Heart left ventricle (tissue), 16 donors: ENCODE data around the gene FIG4. TPM values are rescaled to one million over a fixed set of nuclear protein-coding genes. Genes with fewer than 3 reads are reported as not detected.
"Not testable (repeated sequence)": the region's sequence is repeated elsewhere in the genome, so short reads cannot be mapped to it uniquely, and the experiment has no call there.

Source experiments
- ATAC-seq, 4 donors: fragments of 200-7000 bp; cut with Tn5 transposase; one replicate each; pipeline ENCODE4 v1.9.1; 2020 to 2022; ENCODE audit warnings: moderate library complexity in 4 of 4, mild to moderate bottlenecking in 3 of 4, moderate number of reproducible peaks in 1 of 4
- DNase-seq, 5 donors: peaks; one replicate each; pipeline ENCODE4 v3.0.0-alpha.2; 2020
- H3K27ac ChIP-seq, 12 donors: fragments of 200-600 bp; sonication (generic) in 4 of 12; one replicate each; pipeline versions ENCODE4 v1.5.0 to v1.8.0; 2016 to 2022; ENCODE audit warnings: mild to moderate bottlenecking in 2 of 12
- H3K27me3 ChIP-seq, 9 donors: fragments of 200-600 bp; sonication (generic) in 2 of 9; one replicate each; pipeline versions ENCODE4 v1.5.1 to v1.8.0; 2016 to 2022; ENCODE audit warnings: mild to moderate bottlenecking in 3 of 9
- H3K36me3 ChIP-seq, 9 donors: fragments of 200-600 bp; sonication (generic) in 2 of 9; one replicate each; pipeline versions ENCODE4 v1.5.0 to v1.8.0; 2018 to 2022; ENCODE audit warnings: mild to moderate bottlenecking in 2 of 9
- H3K4me1 ChIP-seq, 12 donors: fragments of 200-600 bp; sonication (generic) in 4 of 12; one replicate each; pipeline versions ENCODE4 v1.5.0 to v1.8.0; 2016 to 2022; ENCODE audit warnings: mild to moderate bottlenecking in 3 of 12
- H3K4me3 ChIP-seq, 12 donors: fragments of 200-600 bp; sonication (generic) in 4 of 12; one replicate each; pipeline versions ENCODE4 v1.5.0 to v1.8.0; 2017 to 2022; ENCODE audit warnings: mild to moderate bottlenecking in 9 of 12, moderate library complexity in 4 of 12
- H3K9me3 ChIP-seq, 12 donors: fragments of 200-600 bp; sonication (generic) in 4 of 12; one replicate each; pipeline versions ENCODE4 v1.5.0 to v1.8.0; 2016 to 2022; ENCODE audit warnings: mild to moderate bottlenecking in 1 of 12
- CTCF ChIP-seq, 12 donors: fragments of 200-600 bp; sonication (generic) in 4 of 12; IDR thresholded peaks; one replicate each; pipeline versions ENCODE4 v1.5.0 to v1.8.0; 2018 to 2022; ENCODE audit warnings: antibody characterized with exemption in 12 of 12, mild to moderate bottlenecking in 5 of 12
- POLR2A ChIP-seq, 2 donors: fragments of 450-650 bp; IDR thresholded peaks; one replicate each; pipeline ENCODE4 v1.6.1; 2017; ENCODE audit warnings: antibody characterized with exemption in 2 of 2, mild to moderate bottlenecking in 2 of 2, moderate library complexity in 2 of 2
- WGBS, 4 donors: extraction: QIAGEN DNeasy Blood & Tissue Kit in 2 of 4; methylation state at CpG; one replicate each; pipeline versions ENCODE4 v1.1.5 to v1.1.7; 2013 to 2018; 5-methylcytosine and 5-hydroxymethylcytosine counted together
- intact Hi-C, 10 donors: fragments of 100-400 bp; cut with DNase I; formaldehyde crosslinking; loops; one replicate each; pipeline versions ENCODE4 v1.11.1 to v1.14.2; 2022
- polyA plus RNA-seq, 2 donors: library from polyadenylated mRNA; stranded (reverse); fragments of 200-250 nt; gene quantifications; one replicate each; pipeline ENCODE4 v1.2.3, GENCODE V29; 2013
- total RNA-seq, 9 donors: library from RNA; depleted of rRNA in 2 of 9; stranded (reverse); fragments of >200 nt in 2 of 9; fragmentation: NEBNext Ultra II Directional in 3 of 9; extraction: Animal tissue kit (Norgen Biotek cat#: 25700) in 3 of 9; gene quantifications; one replicate each; pipeline versions ENCODE4 v1.1.0 to v1.2.4, GENCODE V29; 2016 to 2023
- donor health status: ischemic (EF 13 %, LVEDD 7.1; RV severe dilation, severe dysfunction).
- donor health status: healthy with polysubstance abuse.
- donor health status: DM: no; HTN: yes; CAD: no.
- donor health status: DM: no; HTN: no; CAD: no.
- donor health status: ischemic (EF 25% LVEDD 6.9; RV normal size, moderate dysfunction).
- donor health status: ischemic (EF 25% LVEDD 5.7; RV mildly dilated, moderate dysfunction).
- donor health status: healthy.
- donor health status: DM: yes; HTN: yes; CAD: no.
- donor health status: ischemic (EF 35%, LVEDD 5.7; RV mildly dilated, moderate dysfunction).
- donor health status: nonischemic (EF 11% LVEDD 7.7; RV severe dilation, severe dysfunction).
- donor health status: DM: yes; HTN: yes; CAD: no.
- donor health status: PGD.
- donor health status: ischemic (EF 29% LVEDD 5.4; RV normal size, mild dysfunction).
- donor health status: nonischemic (EF 23%, LVEDD 6.1; RV moderate dilation, normal function).

FIG4 gene
- total and polyA plus RNA-seq, 11 donors = 4.8 to 17.2 (median 10.2) TPM

GRCh38 chr6:109706513-109706912, 15.4 kb downstream of the FIG4 start:
- TF ChIP-seq CTCF (IDR thresholded peaks at IDR 0.05) (no peak), POLR2A (IDR thresholded peaks at IDR 0.05) (no peak)
- no peak for ATAC-seq
- WGBS, 4 donors = 46 to 80% (median 67%) methylated on average over 5 to 6 of the region's 6 CpGs
- no peak for DNase-seq
- H3K36me3 ChIP-seq = no peaks in the 10 kb centered on the region
- peak overlapping the region in 1 of 12 donors; percentile 12 for H3K27ac ChIP-seq
- intact Hi-C loops = loop anchor here in 8 of 10 donors (5.0 to 10.0 kb wide), 10 partner anchors 76 to 688 kb away; no protein-coding TSS in a partner anchor
- peaks cover 0 to 17% (median 0%) of the 10 kb centered on the region in 12 donors for H3K9me3 ChIP-seq
- H3K4me1 ChIP-seq = peaks cover 0 to 49% (median 4%) of the 10 kb centered on the region in 12 donors
- H3K27me3 ChIP-seq = no peaks in the 10 kb centered on the region
- no peak overlapping the region for H3K4me3 ChIP-seq

- WGBS, 4 donors = 90 to 95% (median 94%) methylated on average over 2 of the region's 2 CpGs
- H3K4me3 ChIP-seq, H3K36me3 ChIP-seq, H3K27ac ChIP-seq, H3K27me3 ChIP-seq, ATAC-seq, DNase-seq: not testable (repeated sequence)
- Histone ChIP-seq H3K4me1 (peaks cover 0 to 33% (median 4%) of the 10 kb centered on the region in 12 donors), H3K9me3 (peaks cover 0 to 17% (median 0%) of the 10 kb centered on the region in 12 donors)
- intact Hi-C loops = loop anchor here in 8 of 10 donors (5.0 to 10.0 kb wide), 10 partner anchors 74 to 687 kb away; no protein-coding TSS in a partner anchor
Observed at GRCh38 chr6:109708099-109708498, 17.0 kb downstream of the FIG4 start.

GRCh38 chr6:109713097-109713496, 22.0 kb downstream of the FIG4 start:
- H3K4me3 ChIP-seq = no peak overlapping the region
- ATAC-seq = no peak
- H3K9me3 ChIP-seq = peaks cover 0 to 17% (median 0%) of the 10 kb centered on the region in 12 donors
- TF ChIP-seq POLR2A (IDR thresholded peaks at IDR 0.05) = no peak
- TF ChIP-seq CTCF (IDR thresholded peaks at IDR 0.05) = no peak
- 80 to 98% (median 97%) methylated on average over 4 to 8 of the region's 8 CpGs for WGBS, 4 donors
- peaks cover 0 to 26% (median 10%) of the 10 kb centered on the region in 9 donors for H3K36me3 ChIP-seq
- DNase-seq = no peak
- intact Hi-C loops = no loop called here
- no peaks in the 10 kb centered on the region for H3K4me1 ChIP-seq
- no peak overlapping the region for H3K27ac ChIP-seq
- no peaks in the 10 kb centered on the region for H3K27me3 ChIP-seq

- no peaks in the 10 kb centered on the region for H3K27me3 ChIP-seq
- H3K4me1 ChIP-seq = no peaks in the 10 kb centered on the region
- intact Hi-C loops = no loop called here
- H3K27ac ChIP-seq = no peak overlapping the region
- WGBS, 4 donors = 89 to 95% (median 92%) methylated on average over 3 of the region's 3 CpGs
- H3K36me3 ChIP-seq = peaks cover 0 to 29% (median 12%) of the 10 kb centered on the region in 9 donors
- H3K4me3 ChIP-seq = no peak overlapping the region
- ATAC-seq = no peak
- peaks cover 0 to 12% (median 0%) of the 10 kb centered on the region in 12 donors for H3K9me3 ChIP-seq
- TF ChIP-seq CTCF (IDR thresholded peaks at IDR 0.05) (no peak), POLR2A (IDR thresholded peaks at IDR 0.05) (no peak)
- DNase-seq = no peak
Observed at GRCh38 chr6:109714166-109714565, 23.1 kb downstream of the FIG4 start.

GRCh38 chr6:109714611-109715010, 23.5 kb downstream of the FIG4 start:
- TF ChIP-seq POLR2A (IDR thresholded peaks at IDR 0.05) (no peak), CTCF (IDR thresholded peaks at IDR 0.05) (no peak)
- DNase-seq (no peak), ATAC-seq (no peak)
- H3K36me3 ChIP-seq = peaks cover 0 to 34% (median 17%) of the 10 kb centered on the region in 9 donors
- H3K9me3 ChIP-seq = peaks cover 0 to 7% (median 0%) of the 10 kb centered on the region in 12 donors
- intact Hi-C loops = no loop called here
- H3K27me3 ChIP-seq = no peaks in the 10 kb centered on the region
- WGBS, 4 donors = 91 to 98% (median 96%) methylated on average over 1 of the region's 1 CpG
- no peak overlapping the region for H3K4me3 ChIP-seq
- H3K4me1 ChIP-seq = no peaks in the 10 kb centered on the region
- no peak overlapping the region for H3K27ac ChIP-seq
